ENCODE measurements around the gene ABCC3. TPM values are rescaled to one million over a fixed set of nuclear protein-coding genes. Genes with fewer than 3 reads are reported as not detected.
A peak's percentile ranks its signal among the peaks of the same experiment; 100 is the strongest.

ABCC3 gene
- total RNA-seq, 6 donors from 2014 or later, result 34.2 to 268 (median 57.7) TPM

- H3K4me1 ChIP-seq, result peaks cover 25 to 37% (median 31%) of the 10 kb centered on the region in 4 donors
Measured at GRCh38 chr17:50687200-50688066, 52.8 kb downstream of the ABCC3 start.

GRCh38 chr17:50688245-50688644, 53.6 kb downstream of the ABCC3 start:
- 95 to 100% methylated on average over 2 to 3 of the region's 3 CpGs for WGBS, 2 donors
- Histone ChIP-seq H3K9me3 (no peaks in the 10 kb centered on the region), H3K4me3 (no peak overlapping the region), H3K27me3 (no peaks in the 10 kb centered on the region), H3K36me3 (peaks cover 0 to 8% (median 3%) of the 10 kb centered on the region in 4 donors), H3K4me1 (peaks cover 25 to 42% (median 34%) of the 10 kb centered on the region in 4 donors), H3K27ac (no peak overlapping the region)
- ATAC-seq (ENCODE audit: low FRiP score in 2 of 2) (no peak), DNase-seq (no peak)
- TF ChIP-seq POLR2A (IDR thresholded peaks at IDR 0.05), result no peak
- TF ChIP-seq POLR2AphosphoS5 (IDR thresholded peaks at IDR 0.05), result no peak
- TF ChIP-seq, protein P1, sequence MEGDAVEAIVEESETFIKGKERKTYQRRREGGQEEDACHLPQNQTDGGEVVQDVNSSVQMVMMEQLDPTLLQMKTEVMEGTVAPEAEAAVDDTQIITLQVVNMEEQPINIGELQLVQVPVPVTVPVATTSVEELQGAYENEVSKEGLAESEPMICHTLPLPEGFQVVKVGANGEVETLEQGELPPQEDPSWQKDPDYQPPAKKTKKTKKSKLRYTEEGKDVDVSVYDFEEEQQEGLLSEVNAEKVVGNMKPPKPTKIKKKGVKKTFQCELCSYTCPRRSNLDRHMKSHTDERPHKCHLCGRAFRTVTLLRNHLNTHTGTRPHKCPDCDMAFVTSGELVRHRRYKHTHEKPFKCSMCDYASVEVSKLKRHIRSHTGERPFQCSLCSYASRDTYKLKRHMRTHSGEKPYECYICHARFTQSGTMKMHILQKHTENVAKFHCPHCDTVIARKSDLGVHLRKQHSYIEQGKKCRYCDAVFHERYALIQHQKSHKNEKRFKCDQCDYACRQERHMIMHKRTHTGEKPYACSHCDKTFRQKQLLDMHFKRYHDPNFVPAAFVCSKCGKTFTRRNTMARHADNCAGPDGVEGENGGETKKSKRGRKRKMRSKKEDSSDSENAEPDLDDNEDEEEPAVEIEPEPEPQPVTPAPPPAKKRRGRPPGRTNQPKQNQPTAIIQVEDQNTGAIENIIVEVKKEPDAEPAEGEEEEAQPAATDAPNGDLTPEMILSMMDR (IDR thresholded peaks at IDR 0.05), result no peak

More at GRCh38 chr17:50687200-50688066, 52.8 kb downstream of the ABCC3 start:
- Histone ChIP-seq H3K27me3 (no peaks in the 10 kb centered on the region), H3K36me3 (no peaks in the 10 kb centered on the region), H3K4me3 (no peak overlapping the region), H3K27ac (peak overlapping the region in 1 of 4 donors; percentile 26), H3K9me3 (no peaks in the 10 kb centered on the region)
- TF ChIP-seq, protein P1 (IDR thresholded peaks at IDR 0.05), result no peak
- TF ChIP-seq POLR2A (IDR thresholded peaks at IDR 0.05), result no peak
- no peak for TF ChIP-seq POLR2AphosphoS5 (IDR thresholded peaks at IDR 0.05)
- TF ChIP-seq EP300 (IDR thresholded peaks at IDR 0.05), result no peak
- WGBS, 2 donors, result 82 to 87% methylated on average over 16 of the region's 16 CpGs
- ATAC-seq (ENCODE audit: low FRiP score in 2 of 2), result peak in 1 of 2 donors; percentile 21
- DNase-seq, result no peak

DNA sequence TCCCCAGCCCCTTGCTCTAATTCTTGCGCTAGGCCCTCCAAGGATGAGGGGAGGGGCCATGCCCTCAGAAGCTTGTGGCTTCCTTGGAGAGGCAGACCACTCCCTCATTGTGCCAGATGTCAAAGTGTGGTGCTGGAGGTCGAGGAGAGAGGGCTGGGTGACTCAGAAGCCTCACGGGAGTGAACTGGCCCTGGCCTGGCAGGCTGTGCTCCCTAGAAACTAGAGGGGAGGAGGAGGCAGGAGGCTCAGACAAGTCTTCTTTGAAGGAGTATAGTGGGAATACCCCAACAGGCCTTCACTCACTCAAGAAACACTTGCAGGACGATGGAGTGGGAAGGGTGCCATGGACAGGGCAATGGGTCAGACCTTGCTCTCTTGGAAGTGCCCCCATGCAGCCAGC, 54.6 kb downstream of the ABCC3 start:
- Histone ChIP-seq H3K4me1 (peaks cover 25 to 48% (median 38%) of the 10 kb centered on the region in 4 donors), H3K4me3 (no peak overlapping the region), H3K27ac (no peak overlapping the region), H3K27me3 (no peaks in the 10 kb centered on the region), H3K9me3 (no peaks in the 10 kb centered on the region), H3K36me3 (peaks cover 0 to 17% (median 7%) of the 10 kb centered on the region in 4 donors)
- DNase-seq (no peak), ATAC-seq (ENCODE audit: low FRiP score in 2 of 2) (no peak)
- 55 to 59% methylated on average over 3 to 4 of the region's 4 CpGs for WGBS, 2 donors
- TF ChIP-seq POLR2AphosphoS5 (IDR thresholded peaks at IDR 0.05) (no peak), EP300 (IDR thresholded peaks at IDR 0.05) (no peak), POLR2A (IDR thresholded peaks at IDR 0.05) (no peak)
- TF ChIP-seq, protein P1 (IDR thresholded peaks at IDR 0.05), result no peak

DNA sequence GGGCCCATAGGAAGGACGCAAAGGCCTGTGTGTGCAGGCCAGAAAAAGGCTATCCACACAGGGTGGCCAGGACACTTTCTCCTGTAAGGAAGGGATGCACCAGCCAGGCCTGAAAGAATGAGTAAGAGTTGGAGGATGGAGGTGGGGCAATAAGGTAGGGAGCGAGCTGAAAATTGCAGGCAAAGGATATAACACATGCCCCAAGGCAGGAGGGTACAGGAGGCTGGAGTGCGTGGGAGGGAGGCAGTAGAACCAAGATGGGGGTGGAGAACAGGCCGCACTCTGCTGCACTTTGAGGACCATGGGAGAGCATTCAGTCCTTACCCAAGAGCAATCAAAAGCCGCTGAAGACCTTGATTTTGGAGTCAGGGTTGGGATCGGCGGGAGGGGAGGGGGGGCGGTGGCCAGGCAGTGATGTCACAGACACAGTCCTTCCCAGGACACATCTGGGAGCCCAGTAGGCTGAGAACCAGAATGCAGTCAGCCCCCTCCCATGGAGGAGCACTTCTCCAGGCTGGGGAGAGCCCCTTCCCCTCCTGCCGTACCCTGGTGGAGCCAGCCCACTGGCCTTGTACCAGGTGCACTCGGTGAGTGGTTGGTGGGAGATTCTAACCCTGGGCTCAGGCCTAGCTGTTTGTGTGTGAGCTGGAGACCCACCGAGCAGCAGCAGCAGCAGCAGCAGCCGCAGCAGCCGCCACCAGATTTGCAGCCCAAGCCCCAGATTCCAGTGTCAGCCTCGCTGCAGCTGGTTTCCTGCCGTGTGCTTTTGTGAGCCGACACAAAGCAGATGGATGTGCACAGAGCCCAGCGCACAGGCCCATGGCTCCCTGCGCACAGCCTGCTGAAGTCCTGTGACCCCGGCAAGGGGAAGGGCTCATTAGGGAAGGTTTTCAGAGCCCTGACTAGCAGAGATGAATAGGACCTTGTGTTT, 55.5 kb downstream of the ABCC3 start:
- H3K4me1 ChIP-seq, result peaks cover 28 to 54% (median 41%) of the 10 kb centered on the region in 4 donors

More for the DNA sequence above, 55.5 kb downstream of the ABCC3 start:
- H3K27ac ChIP-seq, result no peak overlapping the region
- ATAC-seq (ENCODE audit: low FRiP score in 2 of 2) (no peak), DNase-seq (peak in 1 of 2 donors; percentile 67)
- H3K27me3 ChIP-seq, result no peaks in the 10 kb centered on the region
- TF ChIP-seq POLR2A (IDR thresholded peaks at IDR 0.05) (no peak), POLR2AphosphoS5 (IDR thresholded peaks at IDR 0.05) (no peak), EP300 (IDR thresholded peaks at IDR 0.05) (no peak)
- TF ChIP-seq, protein P1 (IDR thresholded peaks at IDR 0.05), result no peak
- 72 to 75% methylated on average over 5 to 14 of the region's 19 CpGs for WGBS, 2 donors
- H3K36me3 ChIP-seq, result peaks cover 0 to 27% (median 11%) of the 10 kb centered on the region in 4 donors
- no peak overlapping the region for H3K4me3 ChIP-seq
- H3K9me3 ChIP-seq, result no peaks in the 10 kb centered on the region

Measured in upper lobe of left lung (tissue), 6 donors.